ENCODE results near the gene MKX. TPM values are rescaled to one million over a fixed set of nuclear protein-coding genes. Genes with fewer than 3 reads are reported as not detected.

MKX gene
- total and polyA plus RNA-seq, 2 donors (not counting 3 experiments of a cell fraction or from before 2014, with no cell fraction given): not detected

DNA sequence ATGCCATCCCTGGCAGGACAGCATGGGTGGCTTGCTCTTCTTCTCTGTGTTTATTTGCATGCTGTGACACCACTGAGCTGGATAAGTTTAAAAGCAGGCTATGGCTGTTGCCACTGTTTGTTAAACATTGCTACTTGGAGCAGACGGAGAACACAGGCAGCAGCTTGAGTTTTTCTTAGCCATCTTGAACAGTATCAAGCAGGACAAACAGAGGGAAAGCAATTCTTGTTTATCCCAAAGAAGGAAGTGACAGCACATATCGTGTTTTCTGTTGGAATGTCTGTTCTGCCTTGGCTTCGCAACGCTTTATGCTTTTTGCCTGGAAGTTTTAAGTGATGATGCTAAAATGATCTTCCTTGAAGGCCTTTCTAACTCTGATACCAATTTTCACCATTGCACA, 73.8 kb downstream of the MKX start:
- CTCF ChIA-PET: interaction anchor here (1.1 kb wide), 1 partner anchor 10 kb away, joined by 8 read pairs; no protein-coding TSS in a partner anchor
- no peaks in the 10 kb centered on the region for H3K36me3 ChIP-seq (ENCODE audit: control insufficient read depth in 2 of 2, extremely low read depth in 1 of 2, insufficient read depth in 2 of 2, low read length in 2 of 2)
- no peak overlapping the region for H3K4me2 ChIP-seq (ENCODE audit: insufficient read depth, low read length)
- TF ChIP-seq POLR2AphosphoS5 (IDR thresholded peaks at IDR 0.05; ENCODE audit: insufficient read depth, low read depth, low read length): no peak
- POLR2A ChIA-PET: no interaction called here
- no peak overlapping the region for H2AFZ ChIP-seq (ENCODE audit: low read depth, low read length)
- no peaks in the 10 kb centered on the region for H3K27me3 ChIP-seq (ENCODE audit: control insufficient read depth in 2 of 2, insufficient read depth in 2 of 2, low read length in 2 of 2)
- BruUV-seq (replicated peaks): no TSS peak
- no peak overlapping the region for H3K9ac ChIP-seq (replicated peaks; ENCODE audit: extremely low read depth, insufficient read depth, low read length)
- H3K27ac ChIP-seq (ENCODE audit: insufficient read depth, low read depth, low read length): no peak overlapping the region
- no peak overlapping the region for H3K4me3 ChIP-seq (replicated peaks in 1 of 3; ENCODE audit: insufficient read depth in 1 of 3, low read depth in 1 of 3, low read length in 3 of 3)
- dilution Hi-C loops (cut with MboI; ENCODE audit: extremely low pct_ligation_motif_present, low sequenced_read_pairs): no loop called here
- H3K9me3 ChIP-seq (replicated peaks; ENCODE audit: control insufficient read depth, insufficient read depth, low read length): no peaks in the 10 kb centered on the region
- intact Hi-C loops (cut with micrococcal nuclease): no loop called here
- no peaks in the 10 kb centered on the region for H3K9me1 ChIP-seq (replicated peaks; ENCODE audit: control insufficient read depth, extremely low read depth, insufficient read depth, low read length)
- H4K20me1 ChIP-seq (replicated peaks; ENCODE audit: control insufficient read depth, extremely low read depth, insufficient read depth, low read length): no peaks in the 10 kb centered on the region
- no peaks in the 10 kb centered on the region for H3K4me1 ChIP-seq (ENCODE audit: control insufficient read depth, extremely low read depth, insufficient read depth, low read length)
- no peaks in the 10 kb centered on the region for H3K79me2 ChIP-seq (ENCODE audit: control insufficient read depth, insufficient read depth, low read length)
- FAIRE-seq (no peak), DNase-seq (ENCODE audit: low read depth, low spot score) (no peak)

DNA sequence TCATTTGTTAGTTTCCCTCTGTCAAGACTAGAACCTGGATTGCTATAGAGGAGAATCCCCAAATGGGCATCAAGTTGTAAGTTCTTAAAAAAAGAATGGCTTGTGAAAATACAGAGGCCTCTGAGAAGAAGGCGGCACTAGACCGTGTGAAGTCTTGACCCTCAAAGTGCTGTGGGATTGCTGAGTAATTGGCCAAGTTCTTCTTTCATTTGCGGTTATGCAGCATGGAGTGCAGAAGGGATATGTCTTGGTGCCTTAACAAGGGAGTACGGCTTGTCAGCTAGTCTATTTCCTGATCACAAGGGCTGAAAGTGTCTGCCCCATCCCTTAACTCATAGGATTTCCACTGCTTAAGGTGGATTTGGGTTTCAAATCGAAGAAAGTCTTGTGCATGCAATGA, 81.2 kb downstream of the MKX start:
- Histone ChIP-seq H3K9me1 (replicated peaks; ENCODE audit: control insufficient read depth, extremely low read depth, insufficient read depth, low read length) (no peaks in the 10 kb centered on the region), H4K20me1 (replicated peaks; ENCODE audit: control insufficient read depth, extremely low read depth, insufficient read depth, low read length) (no peaks in the 10 kb centered on the region), H3K27ac (ENCODE audit: insufficient read depth, low read depth, low read length) (no peak overlapping the region), H3K79me2 (ENCODE audit: control insufficient read depth, insufficient read depth, low read length) (no peaks in the 10 kb centered on the region), H3K4me2 (ENCODE audit: insufficient read depth, low read length) (no peak overlapping the region), H3K4me1 (ENCODE audit: control insufficient read depth, extremely low read depth, insufficient read depth, low read length) (no peaks in the 10 kb centered on the region), H3K4me3 (replicated peaks in 1 of 3; ENCODE audit: insufficient read depth in 1 of 3, low read depth in 1 of 3, low read length in 3 of 3) (no peak overlapping the region), H3K27me3 (ENCODE audit: control insufficient read depth in 2 of 2, insufficient read depth in 2 of 2, low read length in 2 of 2) (peaks cover 0 to 7% of the 10 kb centered on the region in 2 experiments), H3K9me3 (replicated peaks; ENCODE audit: control insufficient read depth, insufficient read depth, low read length) (no peaks in the 10 kb centered on the region), H3K36me3 (ENCODE audit: control insufficient read depth in 2 of 2, extremely low read depth in 1 of 2, insufficient read depth in 2 of 2, low read length in 2 of 2) (no peaks in the 10 kb centered on the region), H3K9ac (replicated peaks; ENCODE audit: extremely low read depth, insufficient read depth, low read length) (no peak overlapping the region), H2AFZ (ENCODE audit: low read depth, low read length) (no peak overlapping the region)
- dilution Hi-C loops (cut with MboI; ENCODE audit: extremely low pct_ligation_motif_present, low sequenced_read_pairs): no loop called here
- DNase-seq (ENCODE audit: low read depth, low spot score): no peak
- TF ChIP-seq GATA2 (IDR thresholded peaks at IDR 0.05; ENCODE audit: insufficient read depth, insufficient read length, low read depth, low read length) (no peak), POLR2AphosphoS5 (IDR thresholded peaks at IDR 0.05; ENCODE audit: insufficient read depth, low read depth, low read length) (no peak), POLR2A (IDR thresholded peaks at IDR 0.05; ENCODE audit: low read depth, low read length) (no peak), MAX (IDR thresholded peaks at IDR 0.05; ENCODE audit: insufficient read depth, insufficient read length) (no peak), CTCF (IDR thresholded peaks at IDR 0.05; ENCODE audit: extremely low read depth in 1 of 2, insufficient read depth in 1 of 2, low read depth in 1 of 2, low read length in 2 of 2) (no peak), FOS (IDR thresholded peaks at IDR 0.05; ENCODE audit: borderline replicate concordance, insufficient read depth, low read length) (no peak), MYC (IDR thresholded peaks at IDR 0.05; ENCODE audit: low read depth, low read length) (no peak), EZH2 (IDR thresholded peaks at IDR 0.05; ENCODE audit: borderline replicate concordance, low read depth, low read length, severe bottlenecking) (no peak), JUN (IDR thresholded peaks at IDR 0.05; ENCODE audit: borderline replicate concordance, insufficient read depth, insufficient read length, low read depth) (no peak)
- FAIRE-seq: no peak
- ChIA-PET POLR2A (no interaction called here), CTCF (interaction anchor here (1.5 kb wide), 1 partner anchor 577 kb away, joined by 4 read pairs; no protein-coding TSS in a partner anchor)
- BruUV-seq (replicated peaks): no TSS peak
- intact Hi-C loops (cut with micrococcal nuclease): no loop called here

All from endothelial cell of umbilical vein (primary cell).